ENCODE results near the gene PLCB1.
"Not testable (repeated sequence)": the region's sequence is repeated elsewhere in the genome, so short reads cannot be mapped to it uniquely, and the experiment has no call there.

Gene PLCB1

DNA sequence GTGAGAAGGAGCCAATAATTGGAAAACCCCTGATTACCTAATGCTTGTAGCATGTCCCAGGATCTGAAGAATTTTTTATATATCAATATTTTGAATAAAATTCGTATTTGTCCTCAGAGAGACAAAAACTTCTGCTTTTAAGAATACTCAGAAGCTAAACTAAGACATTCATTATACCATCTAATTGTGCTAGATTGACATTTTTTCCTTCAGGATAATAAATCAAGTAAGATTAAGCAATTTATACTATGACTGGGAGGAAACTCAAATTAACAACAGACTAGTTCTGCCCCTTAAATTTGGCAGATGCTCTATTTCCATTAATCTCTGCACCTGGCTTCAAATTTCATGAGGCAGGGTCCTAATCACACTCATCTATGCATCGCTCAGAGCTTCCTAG lies 291.4 kb downstream of the PLCB1 start:
- DNase-seq = peak in 1 of 3 experiments; percentile 42

DNA sequence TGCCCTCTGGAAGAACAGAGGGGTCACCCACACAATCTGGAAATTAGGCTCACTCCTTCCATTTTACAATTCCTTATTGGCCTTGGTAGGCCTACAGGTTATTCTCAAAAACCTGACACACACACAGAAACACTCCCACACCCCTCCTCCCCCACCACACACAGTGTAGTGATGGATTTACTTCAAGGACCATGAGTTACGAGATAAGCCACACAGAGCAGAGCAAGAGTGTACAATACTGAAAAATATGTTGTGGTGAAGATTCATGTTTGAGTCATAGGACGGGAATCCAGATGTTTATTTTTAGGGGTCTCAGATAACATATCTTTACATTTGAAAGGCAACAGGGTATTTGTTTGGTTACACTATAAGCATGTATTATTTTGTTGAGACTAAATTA lies 291.9 kb downstream of the PLCB1 start:
- no peak for DNase-seq

- DNase-seq = no peak
Observed at GRCh38 chr20:8425016-8425415, 292.9 kb downstream of the PLCB1 start.

- no peak for DNase-seq
Observed at GRCh38 chr20:8425802-8426201, 293.7 kb downstream of the PLCB1 start.

GRCh38 chr20:8427419-8428040 lies 295.5 kb downstream of the PLCB1 start:
- DNase-seq = no peak

DNA sequence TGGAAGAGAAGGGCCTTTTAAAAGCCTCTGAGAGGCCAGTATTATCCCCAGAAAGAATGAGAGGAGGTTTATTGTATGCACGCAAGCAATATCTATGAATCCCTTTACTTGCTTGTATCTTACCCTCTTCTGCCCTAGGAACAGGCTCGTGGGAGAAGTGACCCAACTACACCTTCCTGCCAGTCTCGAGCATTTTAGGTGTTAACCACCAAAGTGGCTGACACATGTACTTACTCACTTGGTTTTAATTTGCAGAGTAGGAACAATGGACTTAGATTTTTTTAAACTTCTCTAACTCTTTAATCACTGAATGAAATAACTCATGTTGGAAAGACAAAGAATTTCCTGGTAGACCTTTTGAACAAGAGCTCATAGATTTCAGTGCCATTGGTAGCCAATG lies 296.9 kb downstream of the PLCB1 start:
- no peak for DNase-seq

DNA sequence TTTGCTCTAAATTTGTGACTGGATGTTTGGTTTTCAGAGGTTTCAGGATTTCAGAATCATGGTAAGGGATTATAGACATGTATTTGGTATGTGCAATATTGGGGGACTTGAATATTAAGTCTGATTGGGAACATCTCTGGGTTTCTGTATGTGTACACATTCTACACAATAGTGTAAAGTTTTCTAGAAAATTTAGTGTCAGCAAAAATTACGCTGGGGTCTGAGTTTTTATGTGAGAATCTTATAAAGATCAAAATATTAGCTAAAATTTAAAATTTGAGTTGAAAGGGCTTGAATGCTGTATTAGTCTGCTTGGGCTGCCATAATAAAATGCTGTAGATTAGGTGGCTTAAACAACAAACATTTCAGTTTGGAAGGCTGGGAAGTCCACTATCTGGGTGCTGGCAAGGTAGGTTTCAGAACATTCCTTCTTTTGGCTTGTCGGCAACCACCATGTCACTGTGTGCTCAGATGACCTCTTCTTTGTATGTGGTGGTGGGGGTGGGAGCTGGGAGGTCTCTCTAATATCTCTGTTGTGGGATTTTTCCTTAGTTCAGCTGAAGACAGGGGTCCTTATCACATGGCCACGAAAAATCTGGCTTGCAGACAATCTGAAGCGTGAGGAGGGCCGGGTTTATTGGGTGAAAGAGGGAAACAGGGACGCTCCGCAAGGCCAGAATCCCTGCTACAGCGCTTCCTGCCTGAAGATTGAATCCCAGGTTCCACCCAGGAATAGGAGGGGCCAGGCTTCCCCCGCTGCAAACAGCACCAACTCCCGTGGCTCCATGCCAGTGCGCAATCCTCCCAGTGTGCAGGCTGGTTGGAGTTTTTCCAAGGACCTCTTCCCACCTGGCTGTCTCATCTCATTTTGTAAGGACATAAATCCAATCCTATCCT lies 299.7 kb downstream of the PLCB1 start:
- no peak for DNase-seq

DNA sequence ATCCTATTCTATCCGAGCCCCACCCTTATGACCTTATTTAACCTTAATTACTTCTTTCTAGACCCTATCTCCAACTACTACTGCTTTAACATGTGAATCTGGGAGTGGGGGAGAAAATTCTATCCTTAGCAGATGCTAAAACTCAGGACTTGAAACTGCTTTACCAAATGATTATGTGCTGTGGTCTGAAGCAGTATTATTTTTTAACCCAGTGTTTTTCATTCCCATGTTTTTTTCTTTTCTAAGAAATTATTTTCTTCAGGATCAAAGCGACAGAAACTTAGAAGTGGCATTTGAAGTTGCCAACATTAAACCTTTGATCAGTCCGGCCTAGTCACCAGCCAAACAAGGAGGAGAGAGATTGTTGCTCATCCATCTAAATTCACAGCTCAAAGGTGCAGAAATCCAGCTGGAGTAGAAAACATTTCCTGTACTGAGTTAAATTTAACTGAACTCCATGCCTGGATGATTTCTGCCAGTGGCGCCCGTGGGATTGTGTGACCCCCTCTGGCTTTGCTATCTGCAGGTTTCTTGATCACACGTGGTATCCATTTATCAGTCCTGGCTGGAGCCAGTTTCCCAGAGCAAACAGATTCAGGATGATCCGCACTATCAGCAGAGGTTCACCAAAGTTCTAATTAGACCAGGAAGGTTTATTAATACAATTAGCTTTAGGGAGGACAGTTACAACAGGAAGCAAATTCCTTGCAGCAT lies 300.5 kb downstream of the PLCB1 start:
- no peak for DNase-seq

GRCh38 chr20:8433291-8433690 lies 301.2 kb downstream of the PLCB1 start:
- DNase-seq = no peak

DNA sequence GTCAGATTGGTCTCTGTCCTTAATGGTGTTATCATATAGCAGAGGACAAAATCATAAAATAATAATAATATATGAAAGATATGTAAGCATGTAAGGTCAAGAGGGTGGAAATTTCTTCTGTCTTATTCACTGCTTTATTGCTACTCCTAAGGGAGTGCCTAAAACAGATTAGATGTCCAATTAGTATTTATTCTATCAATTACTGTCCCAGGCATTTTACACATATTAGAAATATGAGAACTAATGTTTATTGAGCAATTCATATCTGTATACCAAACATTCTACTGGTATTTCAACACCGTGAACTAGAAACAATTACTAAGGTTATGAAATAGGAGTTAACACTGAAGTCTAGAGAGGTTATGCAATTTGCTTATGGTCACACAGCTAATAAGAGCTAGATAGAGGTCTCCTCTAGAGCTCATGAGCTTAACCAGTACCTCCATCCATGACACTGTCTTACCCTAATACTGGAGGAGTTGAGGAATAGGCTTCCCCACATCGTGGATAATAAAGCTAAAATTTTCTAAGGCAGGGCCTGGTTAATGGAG lies 302.3 kb downstream of the PLCB1 start:
- DNase-seq = no peak

DNA sequence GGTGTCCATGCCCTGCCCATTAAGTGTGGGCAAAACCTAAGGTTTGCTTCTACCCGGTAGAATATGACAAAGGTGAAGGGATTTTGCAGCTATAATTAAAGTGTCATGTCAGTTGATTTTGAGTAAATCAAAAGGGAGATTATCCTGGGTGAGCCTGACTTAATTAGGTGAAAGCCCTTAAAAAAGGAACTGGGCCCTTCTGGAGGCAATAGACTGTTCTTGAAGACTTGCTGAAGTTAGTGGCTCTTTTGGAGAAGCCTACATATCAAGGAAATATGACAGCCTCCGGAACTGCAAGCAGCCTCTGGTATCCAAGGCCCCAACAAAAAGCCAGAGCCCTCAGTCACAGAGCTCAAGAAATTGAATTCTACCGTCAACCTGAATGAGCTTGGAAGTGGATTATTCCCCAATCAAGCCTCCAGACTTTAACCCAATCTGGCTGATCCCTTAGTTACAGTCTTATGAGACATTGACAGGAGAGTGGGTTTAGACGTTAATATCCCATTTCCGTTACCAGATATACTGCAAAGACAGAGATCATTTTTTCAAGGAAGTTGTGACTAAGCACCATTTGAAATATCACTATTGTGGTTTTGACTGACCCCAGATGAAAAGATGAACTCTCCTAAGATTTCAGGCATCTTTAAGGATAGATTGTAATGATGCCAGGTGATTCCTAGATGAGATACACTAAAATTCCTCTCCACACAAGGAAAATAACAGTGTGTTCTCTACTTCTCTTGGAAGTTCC lies 303.4 kb downstream of the PLCB1 start:
- DNase-seq = no peak

DNA sequence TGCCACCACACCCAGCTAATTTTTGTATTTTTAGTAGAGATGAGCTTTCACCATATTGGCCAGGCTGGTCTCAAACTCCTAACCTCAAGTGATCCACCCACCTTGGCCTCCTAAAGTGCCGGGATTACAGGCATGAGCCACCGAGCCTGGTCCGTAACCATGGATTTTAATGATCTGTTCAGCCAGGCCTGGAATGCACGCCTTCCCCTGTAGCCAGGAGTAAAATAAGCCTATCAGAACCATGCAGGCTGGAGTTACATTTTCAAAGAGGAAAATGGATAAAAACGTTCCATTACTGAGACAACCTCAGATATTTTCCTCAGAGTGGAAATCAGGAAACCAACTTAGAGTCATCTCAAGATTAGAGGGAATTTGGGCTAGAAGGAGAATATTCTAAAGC lies 304.9 kb downstream of the PLCB1 start:
- not testable (repeated sequence) for DNase-seq

- peak; percentile 10 to 43 (median 14) for DNase-seq
Observed at GRCh38 chr20:8438748-8439147, 306.7 kb downstream of the PLCB1 start.

- no peak for DNase-seq
Observed at GRCh38 chr20:8443464-8444072, 311.5 kb downstream of the PLCB1 start.

DNA sequence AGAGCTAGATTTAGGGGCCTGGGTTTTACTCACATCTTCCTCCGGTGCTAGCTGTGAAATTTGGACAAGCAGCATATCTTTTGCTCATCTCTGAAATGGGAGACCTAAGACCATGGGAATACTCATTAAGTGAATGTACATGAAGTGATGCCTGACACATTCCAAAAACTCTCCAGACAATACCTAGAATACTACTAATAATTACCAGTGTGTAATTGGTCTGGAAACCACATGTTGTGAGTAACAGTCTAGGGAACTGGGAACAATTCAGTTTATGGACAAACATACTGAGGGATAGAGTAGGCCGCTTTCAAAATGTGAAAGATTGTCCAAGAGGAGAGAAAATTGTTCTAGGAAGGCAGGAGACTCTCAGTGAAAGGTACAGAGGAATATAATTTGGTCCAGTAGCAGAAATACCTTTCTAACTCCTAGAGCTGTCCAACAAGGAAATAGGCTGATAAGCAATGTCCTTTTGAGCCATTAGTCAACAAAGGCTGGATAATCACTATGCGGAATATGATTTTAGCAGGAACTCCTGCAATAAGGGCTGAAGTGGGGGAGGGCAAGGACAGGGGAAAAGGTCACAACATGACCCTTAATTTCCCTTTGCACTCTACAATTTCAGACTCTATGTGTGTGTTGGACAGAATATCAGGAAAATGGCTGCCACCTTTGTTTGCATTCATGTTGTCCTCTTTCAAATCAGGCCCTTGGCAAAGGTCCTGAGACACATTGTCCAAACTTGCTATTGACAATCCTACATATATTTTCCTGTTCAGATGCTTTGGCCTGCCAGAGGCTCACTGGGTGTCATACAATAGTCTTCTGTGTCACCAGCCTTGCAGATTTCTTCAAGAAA lies 315.4 kb downstream of the PLCB1 start:
- no peak for DNase-seq

DNA sequence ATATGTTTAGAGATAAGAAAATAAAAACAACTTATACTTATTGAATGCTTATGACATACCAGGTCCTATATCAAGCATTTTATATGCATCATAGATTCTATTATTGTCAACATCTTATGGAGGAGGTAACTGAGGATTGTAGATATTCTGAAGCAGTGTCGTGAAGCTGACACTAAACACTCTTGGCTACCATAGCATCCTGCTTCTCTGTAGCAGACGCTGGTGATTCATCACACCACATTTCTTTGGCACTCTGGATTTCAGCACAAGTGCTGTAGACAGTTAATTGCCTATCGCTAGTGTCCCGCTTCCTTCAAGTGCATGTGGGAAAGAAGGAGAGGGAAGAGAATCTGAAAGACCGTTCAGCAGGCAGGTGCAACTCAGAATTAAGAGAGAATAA lies 317.1 kb downstream of the PLCB1 start:
- peak in 2 of 3 experiments; percentile 22 to 29 for DNase-seq

DNA sequence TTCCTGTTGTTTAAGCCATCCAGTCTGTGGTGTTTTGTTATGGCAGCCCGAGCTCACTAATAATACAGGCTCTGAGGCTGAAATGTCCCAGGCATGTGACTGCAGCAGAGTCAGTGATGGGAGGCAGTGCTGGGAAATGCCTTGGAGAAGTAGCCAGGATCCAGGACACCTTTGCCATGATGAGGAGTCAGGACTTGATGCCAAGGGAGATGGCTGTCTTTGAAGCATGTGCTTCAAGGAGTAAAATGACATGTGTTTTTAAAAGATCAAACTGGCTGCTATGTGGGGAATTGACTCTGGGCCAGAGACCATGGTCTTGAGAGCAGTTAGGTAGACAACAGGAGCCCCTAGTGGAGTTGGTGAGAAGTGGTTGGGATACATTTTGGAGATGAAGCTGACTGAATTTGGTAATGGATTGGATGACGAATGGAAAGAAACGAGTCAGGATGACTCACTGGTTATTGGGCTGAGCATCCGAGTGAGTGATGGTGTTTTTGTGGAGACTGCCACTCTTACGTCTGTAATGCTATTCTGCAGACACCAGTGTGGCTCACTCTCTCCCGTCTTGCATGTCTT lies 322.2 kb downstream of the PLCB1 start:
- DNase-seq = no peak

DNA sequence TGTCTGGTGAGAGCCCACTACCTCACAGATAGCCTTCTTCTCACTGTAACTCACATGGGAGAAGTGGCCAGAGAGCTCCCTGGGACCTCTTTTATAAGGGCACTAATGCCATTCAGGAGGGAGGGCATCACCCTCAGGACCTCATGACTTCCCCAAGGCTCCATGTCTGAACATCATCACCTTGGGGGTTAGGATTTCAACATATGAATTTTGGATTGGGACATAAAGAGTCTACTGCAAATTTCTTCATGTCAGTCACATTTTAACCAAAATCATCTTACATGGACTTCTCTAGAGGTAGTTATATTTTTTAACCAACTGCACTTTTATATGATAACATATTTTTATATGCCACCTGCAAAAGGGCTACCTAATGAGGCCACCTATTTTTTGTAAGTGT lies 324.7 kb downstream of the PLCB1 start:
- DNase-seq = no peak

DNA sequence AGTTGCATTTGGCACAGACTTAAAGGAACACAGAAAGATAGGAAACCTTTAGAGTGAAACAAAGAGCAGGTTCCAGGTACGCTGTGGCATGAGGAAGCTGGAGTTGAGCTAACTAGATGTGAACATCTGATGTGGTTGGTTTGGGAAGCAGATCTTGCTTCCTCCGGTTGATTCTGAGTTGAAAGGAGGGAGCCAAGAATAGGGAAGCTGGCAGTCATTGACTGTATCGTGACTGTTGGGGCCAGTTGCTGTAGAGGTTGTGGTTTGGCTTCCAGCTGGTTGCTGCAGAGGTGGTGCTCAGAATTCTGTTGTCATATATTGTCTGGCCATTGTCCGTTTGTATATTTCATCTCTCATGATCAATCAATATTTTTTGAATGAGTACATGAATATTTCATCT lies 325.9 kb downstream of the PLCB1 start:
- no peak for DNase-seq

GRCh38 chr20:8461186-8461585 lies 329.1 kb downstream of the PLCB1 start:
- DNase-seq = no peak

- DNase-seq = no peak
Observed at GRCh38 chr20:8464368-8464767, 332.3 kb downstream of the PLCB1 start.

Data from NCI-H1417 (cell line).